IMR-90 (cell line): ENCODE results near the gene MDM4. TPM values are rescaled to one million over a fixed set of nuclear protein-coding genes. Genes with fewer than 3 reads are reported as not detected.

Source experiments
- ATAC-seq: fragments of 200-7000 bp; cut with Tn5 transposase; 2 replicates; pipeline ENCODE4 v1.9.1; 2020; ENCODE audit warnings: low read depth, mild to moderate bottlenecking, moderate library complexity
- BruUV-seq: library from RNA; stranded (reverse); fragments of 400-500 nt; replicated peaks from 2 replicates; lab custom pipeline; 2021; lab: Mats Ljungman, UMichigan
- CTCF ChIA-PET: fragments of 300-600 bp; formaldehyde crosslinking; extraction: SDS; loops from one replicate; lab custom pipeline; 2021; ENCODE audit warnings: antibody characterized with exemption; lab: Yijun Ruan, JAX
- POLR2A ChIA-PET: fragments of 300-600 bp; sonication (Branson Sonifier 250); formaldehyde crosslinking; loops from one replicate; lab custom pipeline; 2022; ENCODE audit warnings: antibody characterized with exemption; ENCODE audit not compliant: unreplicated experiment; lab: Charles Lee
- DNase-seq: peaks from one replicate; pipeline ENCODE4 v3.0.0; 2013
- H2AFZ ChIP-seq: replicated peaks from 2 replicates; pipeline ENCODE3; 2013; ENCODE audit warnings: low read length, mild to moderate bottlenecking; ENCODE audit not compliant: poor library complexity
- H2AK5ac ChIP-seq: 2 replicates; pipeline ENCODE4 v1.6.1; 2013; ENCODE audit warnings: low read depth, low read length, inconsistent platforms
- H2AK9ac ChIP-seq: replicated peaks from 2 replicates; pipeline ENCODE3; 2013; ENCODE audit warnings: mild to moderate bottlenecking, low read depth, low read length, moderate library complexity; ENCODE audit not compliant: poor library complexity
- H2BK120ac ChIP-seq: 2 replicates; pipeline ENCODE4 v1.6.1; 2013; ENCODE audit warnings: low read depth, low read length, inconsistent platforms
- H2BK15ac ChIP-seq: 3 replicates; pipeline ENCODE4 v1.6.1; 2013; ENCODE audit warnings: low read depth, low read length, inconsistent platforms
- H2BK20ac ChIP-seq: 2 replicates; pipeline ENCODE4 v1.6.1; 2013; ENCODE audit warnings: low read depth, mild to moderate bottlenecking, inconsistent platforms, low read length, moderate library complexity
- H2BK5ac ChIP-seq: 2 replicates; pipeline ENCODE4 v1.6.1; 2013; ENCODE audit warnings: mild to moderate bottlenecking, low read depth, low read length, inconsistent platforms; ENCODE audit not compliant: poor library complexity, severe bottlenecking
- H3K14ac ChIP-seq: replicated peaks from 2 replicates; pipeline ENCODE4 v1.6.1; 2013; ENCODE audit warnings: low read depth, low read length, inconsistent platforms
- H3K18ac ChIP-seq: 2 replicates; pipeline ENCODE4 v1.6.1; 2013; ENCODE audit warnings: low read depth, low read length, control low read depth
- H3K23ac ChIP-seq: 2 replicates; pipeline ENCODE4 v1.6.1; 2013; ENCODE audit warnings: low read depth, low read length, inconsistent platforms
- H3K27ac ChIP-seq: 2 replicates; pipeline ENCODE4 v1.5.1; 2013; ENCODE audit warnings: mild to moderate bottlenecking, control low read depth, low read length; ENCODE audit not compliant: insufficient read depth
- H3K27me3 ChIP-seq: 2 replicates; pipeline ENCODE4 v1.6.1; 2013; ENCODE audit warnings: low read length; ENCODE audit not compliant: control insufficient read depth, insufficient read depth
- H3K36me3 ChIP-seq: 2 replicates; pipeline ENCODE4 v1.6.1; 2013; ENCODE audit warnings: low read length, mixed read lengths; ENCODE audit not compliant: control insufficient read depth, insufficient read depth
- H3K4ac ChIP-seq: 2 replicates; pipeline ENCODE4 v1.6.1; 2013; ENCODE audit warnings: low read depth, low read length, inconsistent platforms
- H3K4me1 ChIP-seq: 2 replicates; pipeline ENCODE4 v1.6.1; 2013; ENCODE audit warnings: low read length, mixed read lengths; ENCODE audit not compliant: control insufficient read depth, insufficient read depth
- H3K4me2 ChIP-seq: 2 replicates; pipeline ENCODE4 v1.6.1; 2013; ENCODE audit warnings: low read depth, mild to moderate bottlenecking, control low read depth, low read length, moderate library complexity
- H3K4me3 ChIP-seq: 2 replicates; pipeline ENCODE4 v1.5.1; 2013; ENCODE audit warnings: low read depth, mild to moderate bottlenecking, control low read depth, low read length, moderate library complexity; ENCODE audit not compliant: insufficient read depth
- H3K56ac ChIP-seq: 2 replicates; pipeline ENCODE4 v1.6.1; 2013; ENCODE audit warnings: low read length, inconsistent platforms; ENCODE audit not compliant: insufficient read depth; ENCODE audit errors: extremely low read depth
- H3K79me1 ChIP-seq, 2 experiments: 2 replicates each; pipeline ENCODE4 v1.6.1; 2013; ENCODE audit warnings: low read length in 2 of 2, inconsistent platforms in 1 of 2, low read depth in 1 of 2
- H3K9ac ChIP-seq: 2 replicates; pipeline ENCODE4 v1.6.1; 2013; ENCODE audit warnings: low read depth, low read length, control low read depth
- H3K9me1 ChIP-seq: 2 replicates; pipeline ENCODE4 v1.6.1; 2013; ENCODE audit warnings: low read length, inconsistent platforms; ENCODE audit not compliant: insufficient read depth
- H3K9me3 ChIP-seq: 2 replicates; pipeline ENCODE4 v1.6.1; 2013; ENCODE audit warnings: low read length; ENCODE audit not compliant: control insufficient read depth, insufficient read depth
- H4K20me1 ChIP-seq: 2 replicates; pipeline ENCODE4 v1.6.1; 2013; ENCODE audit warnings: low read length, inconsistent platforms; ENCODE audit not compliant: insufficient read depth
- H4K5ac ChIP-seq: 2 replicates; pipeline ENCODE4 v1.6.1; 2013; ENCODE audit warnings: mild to moderate bottlenecking, low read depth, low read length, control low read depth
- H4K8ac ChIP-seq, 2 experiments: 2 replicates each; pipeline ENCODE4 v1.6.1; 2013; ENCODE audit warnings: low read depth in 2 of 2, low read length in 2 of 2, control low read depth in 1 of 2, inconsistent platforms in 1 of 2
- H4K91ac ChIP-seq: 2 replicates; pipeline ENCODE4 v1.6.1; 2013; ENCODE audit warnings: low read depth, low read length, inconsistent platforms; ENCODE audit not compliant: insufficient read depth
- BHLHE40 ChIP-seq: fragments of 150-350 bp; IDR thresholded peaks from 2 replicates; pipeline ENCODE4 v1.6.1; 2016; ENCODE audit warnings: mild to moderate bottlenecking, low read depth, low read length
- CEBPB ChIP-seq: IDR thresholded peaks from 2 replicates; pipeline ENCODE4 v1.6.1; 2012; ENCODE audit warnings: low read depth, low read length, improper control_type of control experiment
- CHD1 ChIP-seq: IDR thresholded peaks from 2 replicates; pipeline ENCODE4 v1.6.1; 2012; ENCODE audit warnings: low read depth, low read length, improper control_type of control experiment
- FOS ChIP-seq: fragments of 150-350 bp; IDR thresholded peaks from 2 replicates; pipeline ENCODE4 v1.6.1; 2016; ENCODE audit warnings: low read depth, low read length
- MAFK ChIP-seq: IDR thresholded peaks from 2 replicates; pipeline ENCODE4 v1.6.1; 2012; ENCODE audit warnings: low read depth, low read length, improper control_type of control experiment
- MXI1 ChIP-seq: IDR thresholded peaks from 2 replicates; pipeline ENCODE4 v1.6.1; 2012; ENCODE audit warnings: low read depth, mild to moderate bottlenecking, low read length, moderate library complexity, borderline replicate concordance
- NFE2L2 ChIP-seq: fragments of 150-350 bp; IDR thresholded peaks from 2 replicates; pipeline ENCODE4 v1.6.1; 2016; ENCODE audit warnings: low read depth, mild to moderate bottlenecking, low read length
- POLR2A ChIP-seq: IDR thresholded peaks from 2 replicates; pipeline ENCODE4 v1.6.1; 2012; ENCODE audit warnings: mild to moderate bottlenecking, low read depth, low read length
- RAD21 ChIP-seq: IDR thresholded peaks from 2 replicates; pipeline ENCODE4 v1.6.1; 2012; ENCODE audit warnings: low read length, improper control_type of control experiment
- RCOR1 ChIP-seq: IDR thresholded peaks from 2 replicates; pipeline ENCODE4 v1.6.1; 2012; ENCODE audit warnings: mild to moderate bottlenecking, low read length, improper control_type of control experiment; ENCODE audit not compliant: insufficient replicate concordance
- RFX5 ChIP-seq: IDR thresholded peaks from 2 replicates; pipeline ENCODE4 v1.8.0; 2012; ENCODE audit warnings: low read depth, mild to moderate bottlenecking, low read length, moderate library complexity
- SMC3 ChIP-seq: fragments of 150-350 bp; IDR thresholded peaks from 2 replicates; pipeline ENCODE4 v1.6.1; 2016; ENCODE audit warnings: low read depth, mild to moderate bottlenecking, antibody characterized with exemption, low read length, moderate library complexity
- WGBS, 2 experiments: methylation state at CpG; one replicate each; pipeline versions ENCODE4 v1.1.5 to v1.1.7; 2013; ENCODE audit warnings: missing lambda C conversion rate in 2 of 2; ENCODE audit not compliant: insufficient read length in 1 of 2; ENCODE audit errors: extremely low coverage in 2 of 2; 5-methylcytosine and 5-hydroxymethylcytosine counted together
- dilution Hi-C: fragments of 300-500 bp; cut with HindIII; formaldehyde crosslinking; loops from one replicate; pipeline ENCODE4 v1.14.3; 2018; ENCODE audit warnings: low sequenced_read_pairs; ENCODE audit not compliant: unreplicated experiment
- in situ Hi-C: fragments of 300-500 bp; cut with MboI; formaldehyde crosslinking; loops from 3 replicates; pipeline ENCODE4 v1.14.3; 2019; ENCODE audit warnings: low sequenced_read_pairs, inconsistent platforms, mixed read lengths
- intact Hi-C: fragments of 100-400 bp; cut with micrococcal nuclease; formaldehyde crosslinking; loops from 2 replicates; pipeline ENCODE4 v1.10.0; 2022
- polyA plus RNA-seq, 3 experiments: library from polyadenylated mRNA; depleted of rRNA; stranded (reverse); fragments of >200 nt; gene quantifications; 2 replicates each; pipeline ENCODE4 v1.2.3, GENCODE V29; 2012; ENCODE audit warnings: low replicate concordance in 1 of 3
- total RNA-seq: library from RNA; depleted of rRNA; stranded (reverse); fragments of >200 nt; gene quantifications from 2 replicates; pipeline ENCODE4 v1.2.3, GENCODE V29; 2012
- TF ChIP-seq, protein P1 (sequence below): fragments of 150-350 bp; IDR thresholded peaks from 2 replicates; pipeline ENCODE4 v1.6.1; 2017; ENCODE audit warnings: mild to moderate bottlenecking, antibody characterized with exemption, low read length, low read depth
- TF ChIP-seq, protein P2 (sequence below): conservative IDR thresholded peaks from 2 replicates; pipeline ENCODE4 v1.5.1; 2012; ENCODE audit warnings: mild to moderate bottlenecking, low read depth, low read length, improper control_type of control experiment
- TF ChIP-seq, protein P3 (sequence below): fragments of 150-350 bp; IDR thresholded peaks from 2 replicates; pipeline ENCODE4 v1.6.1; 2016; ENCODE audit warnings: low read depth, mild to moderate bottlenecking, low read length, moderate library complexity, borderline replicate concordance

MDM4 gene
- total and polyA plus RNA-seq, 2 of the 4 experiments (the other 2 are of a cell fraction) = 7.4 to 20.1 TPM

DNA sequence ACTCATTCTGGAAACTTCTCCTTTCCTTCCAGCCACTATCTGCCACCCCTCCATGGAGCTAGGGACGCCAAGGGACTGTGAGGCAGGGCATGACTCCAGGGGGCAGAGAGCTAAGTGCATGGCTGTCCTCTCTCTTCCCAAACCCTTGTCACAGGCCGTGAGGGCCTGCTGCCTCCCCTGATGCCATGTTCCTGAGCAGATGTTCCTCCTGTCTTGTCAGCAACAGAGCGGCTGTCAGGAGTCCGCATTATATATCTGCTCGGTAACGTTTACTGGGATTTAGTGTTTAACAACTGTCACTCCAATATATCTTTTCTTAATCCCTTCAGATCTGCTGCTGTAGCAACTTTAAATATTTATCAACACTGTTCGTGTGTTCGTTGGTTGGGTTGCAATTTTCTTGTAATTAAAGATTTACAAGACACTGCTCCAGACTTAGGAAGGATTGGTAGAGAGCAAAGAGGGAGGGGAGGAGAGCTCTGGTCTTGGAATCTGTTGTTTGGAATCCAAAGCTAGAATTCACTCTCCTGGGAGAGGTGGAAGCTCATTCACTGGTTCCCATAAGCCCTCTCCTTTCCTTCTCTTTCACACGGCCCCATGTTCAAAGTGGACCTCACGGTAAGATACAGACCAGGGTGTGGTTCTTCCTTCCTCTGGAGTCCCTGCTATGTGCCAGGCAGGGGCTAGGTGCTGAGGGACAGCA lies 76.2 kb downstream of the MDM4 start:
- peak overlapping the region; percentile 86 for H4K91ac ChIP-seq
- peak overlapping the region; percentile 80 for H2BK5ac ChIP-seq
- H2BK120ac ChIP-seq = peak overlapping the region; percentile 92
- peak overlapping the region; percentile 26; the same call in 1 of the 2 replicates for H3K27ac ChIP-seq
- no peak overlapping the region for H3K9ac ChIP-seq
- no peak overlapping the region for H3K56ac ChIP-seq
- peaks cover 8% of the 10 kb centered on the region; the same call in 1 of the 2 replicates for H3K9me1 ChIP-seq
- peak overlapping the region; percentile 97 for H2BK20ac ChIP-seq
- peak overlapping the region; percentile 77 for H3K23ac ChIP-seq
- peak overlapping the region; percentile 88 for H3K14ac ChIP-seq
- peak overlapping the region; percentile 91 for H3K4ac ChIP-seq
- CTCF ChIA-PET = interaction anchor here (0.6 to 1.8 kb wide), 4 partner anchors 20 to 1239 kb away, joined by 3 to 6 read pairs (median 4); no protein-coding TSS in a partner anchor
- no peak for DNase-seq
- H2BK15ac ChIP-seq = peak overlapping the region; percentile 96
- no peaks in the 10 kb centered on the region for H4K20me1 ChIP-seq
- POLR2A ChIA-PET = no interaction called here
- no peaks in the 10 kb centered on the region for H3K36me3 ChIP-seq
- WGBS, 2 experiments = no CpG with 5 or more reads among the region's 10 CpGs
- BruUV-seq = no TSS peak
- H2AK9ac ChIP-seq = peak overlapping the region; percentile 50
- H3K27me3 ChIP-seq = peaks cover 5% of the 10 kb centered on the region
- H4K8ac ChIP-seq = peak overlapping the region; percentile 47 to 59; a peak in 2 of 4 replicates
- H2AK5ac ChIP-seq = peak overlapping the region; percentile 97
- intact Hi-C loops (no loop called here), in situ Hi-C loops (no loop called here), dilution Hi-C loops (no loop called here)
- peak; percentile 28 for ATAC-seq
- peaks cover 11% of the 10 kb centered on the region for H3K4me1 ChIP-seq
- no peak overlapping the region; the same call in none of the 2 replicates for H4K5ac ChIP-seq
- peak overlapping the region; percentile 83; the same call in 1 of the 2 replicates for H3K18ac ChIP-seq
- H3K9me3 ChIP-seq = no peaks in the 10 kb centered on the region
- H2AFZ ChIP-seq = peak overlapping the region; percentile 77
- H3K4me3 ChIP-seq = no peak overlapping the region
- H3K4me2 ChIP-seq = peak overlapping the region; percentile 3
- no peaks in the 10 kb centered on the region for H3K79me1 ChIP-seq
- TF ChIP-seq FOS (no peak), CEBPB (no peak), MXI1 (no peak), CHD1 (no peak), RCOR1 (no peak), MAFK (no peak), RAD21 (no peak), SMC3 (no peak), RFX5 (no peak), NFE2L2 (no peak), POLR2A (no peak), BHLHE40 (no peak)
- TF ChIP-seq, protein P1, sequence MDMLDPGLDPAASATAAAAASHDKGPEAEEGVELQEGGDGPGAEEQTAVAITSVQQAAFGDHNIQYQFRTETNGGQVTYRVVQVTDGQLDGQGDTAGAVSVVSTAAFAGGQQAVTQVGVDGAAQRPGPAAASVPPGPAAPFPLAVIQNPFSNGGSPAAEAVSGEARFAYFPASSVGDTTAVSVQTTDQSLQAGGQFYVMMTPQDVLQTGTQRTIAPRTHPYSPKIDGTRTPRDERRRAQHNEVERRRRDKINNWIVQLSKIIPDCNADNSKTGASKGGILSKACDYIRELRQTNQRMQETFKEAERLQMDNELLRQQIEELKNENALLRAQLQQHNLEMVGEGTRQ = no peak
- TF ChIP-seq, protein P2, sequence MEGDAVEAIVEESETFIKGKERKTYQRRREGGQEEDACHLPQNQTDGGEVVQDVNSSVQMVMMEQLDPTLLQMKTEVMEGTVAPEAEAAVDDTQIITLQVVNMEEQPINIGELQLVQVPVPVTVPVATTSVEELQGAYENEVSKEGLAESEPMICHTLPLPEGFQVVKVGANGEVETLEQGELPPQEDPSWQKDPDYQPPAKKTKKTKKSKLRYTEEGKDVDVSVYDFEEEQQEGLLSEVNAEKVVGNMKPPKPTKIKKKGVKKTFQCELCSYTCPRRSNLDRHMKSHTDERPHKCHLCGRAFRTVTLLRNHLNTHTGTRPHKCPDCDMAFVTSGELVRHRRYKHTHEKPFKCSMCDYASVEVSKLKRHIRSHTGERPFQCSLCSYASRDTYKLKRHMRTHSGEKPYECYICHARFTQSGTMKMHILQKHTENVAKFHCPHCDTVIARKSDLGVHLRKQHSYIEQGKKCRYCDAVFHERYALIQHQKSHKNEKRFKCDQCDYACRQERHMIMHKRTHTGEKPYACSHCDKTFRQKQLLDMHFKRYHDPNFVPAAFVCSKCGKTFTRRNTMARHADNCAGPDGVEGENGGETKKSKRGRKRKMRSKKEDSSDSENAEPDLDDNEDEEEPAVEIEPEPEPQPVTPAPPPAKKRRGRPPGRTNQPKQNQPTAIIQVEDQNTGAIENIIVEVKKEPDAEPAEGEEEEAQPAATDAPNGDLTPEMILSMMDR = no peak
- TF ChIP-seq, protein P3, sequence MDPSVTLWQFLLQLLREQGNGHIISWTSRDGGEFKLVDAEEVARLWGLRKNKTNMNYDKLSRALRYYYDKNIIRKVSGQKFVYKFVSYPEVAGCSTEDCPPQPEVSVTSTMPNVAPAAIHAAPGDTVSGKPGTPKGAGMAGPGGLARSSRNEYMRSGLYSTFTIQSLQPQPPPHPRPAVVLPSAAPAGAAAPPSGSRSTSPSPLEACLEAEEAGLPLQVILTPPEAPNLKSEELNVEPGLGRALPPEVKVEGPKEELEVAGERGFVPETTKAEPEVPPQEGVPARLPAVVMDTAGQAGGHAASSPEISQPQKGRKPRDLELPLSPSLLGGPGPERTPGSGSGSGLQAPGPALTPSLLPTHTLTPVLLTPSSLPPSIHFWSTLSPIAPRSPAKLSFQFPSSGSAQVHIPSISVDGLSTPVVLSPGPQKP = no peak
